Right lobe of liver (tissue), 4 donors: Measurements from ENCODE around the gene IL20RA.

Experiments
- POLR2A ChIP-seq: fragments of 450-650 bp; IDR thresholded peaks from one replicate; pipeline ENCODE4 v1.6.1; 2017; ENCODE audit warnings: antibody characterized with exemption, mild to moderate bottlenecking
- TF ChIP-seq, protein P1 (sequence below), 4 donors: fragments of 200-600 bp in 3 of 4; fragments of 450-650 bp in 1 of 4; IDR thresholded peaks; one replicate each; pipeline versions ENCODE4 v1.5.1 to v1.8.0; 2016 to 2022; ENCODE audit warnings: antibody characterized with exemption in 4 of 4, mild to moderate bottlenecking in 2 of 4
- donor health status: DM: no; HTN: no; CAD: no.
- donor health status: DM: no; HTN: no; CAD: no.
- donor health status: DM: no; HTN: yes; CAD: no.

DNA sequence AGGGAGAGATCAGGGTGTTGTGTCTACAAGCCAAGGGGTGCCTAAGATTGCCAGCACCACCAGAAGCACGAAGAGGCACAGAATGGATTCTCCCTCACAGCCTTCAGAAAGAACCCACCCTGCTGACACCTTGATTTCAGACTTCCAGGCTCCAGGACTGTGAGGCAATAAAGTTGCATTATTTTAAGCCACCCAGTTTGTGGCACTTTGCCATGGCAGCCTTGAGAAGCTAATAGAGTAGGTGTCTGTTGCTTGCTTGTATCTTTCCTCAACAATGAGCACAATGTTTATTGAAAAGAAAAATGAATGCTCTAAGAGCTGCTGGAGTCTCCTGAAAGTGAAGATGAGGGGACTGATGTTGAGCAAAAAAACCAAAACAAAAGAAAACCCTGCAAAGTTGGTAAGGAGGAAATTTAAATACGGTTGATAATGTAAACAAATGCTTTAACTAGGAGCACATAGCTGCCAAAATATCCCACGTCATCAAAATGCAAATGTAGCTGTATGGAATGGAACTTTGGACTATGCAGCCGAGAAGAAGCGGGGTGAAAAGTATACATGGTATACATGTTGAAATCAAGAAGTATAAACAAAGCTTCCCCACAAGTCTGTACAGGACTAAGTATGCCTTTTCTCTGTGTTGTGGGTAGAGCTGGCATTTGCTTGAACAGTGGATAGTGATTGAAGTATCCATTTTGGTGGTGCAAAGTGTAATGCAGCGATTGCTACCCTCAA lies 8.0 kb downstream of the IL20RA start:
- TF ChIP-seq, protein P1, sequence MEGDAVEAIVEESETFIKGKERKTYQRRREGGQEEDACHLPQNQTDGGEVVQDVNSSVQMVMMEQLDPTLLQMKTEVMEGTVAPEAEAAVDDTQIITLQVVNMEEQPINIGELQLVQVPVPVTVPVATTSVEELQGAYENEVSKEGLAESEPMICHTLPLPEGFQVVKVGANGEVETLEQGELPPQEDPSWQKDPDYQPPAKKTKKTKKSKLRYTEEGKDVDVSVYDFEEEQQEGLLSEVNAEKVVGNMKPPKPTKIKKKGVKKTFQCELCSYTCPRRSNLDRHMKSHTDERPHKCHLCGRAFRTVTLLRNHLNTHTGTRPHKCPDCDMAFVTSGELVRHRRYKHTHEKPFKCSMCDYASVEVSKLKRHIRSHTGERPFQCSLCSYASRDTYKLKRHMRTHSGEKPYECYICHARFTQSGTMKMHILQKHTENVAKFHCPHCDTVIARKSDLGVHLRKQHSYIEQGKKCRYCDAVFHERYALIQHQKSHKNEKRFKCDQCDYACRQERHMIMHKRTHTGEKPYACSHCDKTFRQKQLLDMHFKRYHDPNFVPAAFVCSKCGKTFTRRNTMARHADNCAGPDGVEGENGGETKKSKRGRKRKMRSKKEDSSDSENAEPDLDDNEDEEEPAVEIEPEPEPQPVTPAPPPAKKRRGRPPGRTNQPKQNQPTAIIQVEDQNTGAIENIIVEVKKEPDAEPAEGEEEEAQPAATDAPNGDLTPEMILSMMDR (IDR thresholded peaks at IDR 0.05) = no peak
- TF ChIP-seq POLR2A = no peak
